ENCODE measurements around the gene IP6K2.

The IP6K2 gene

DNA sequence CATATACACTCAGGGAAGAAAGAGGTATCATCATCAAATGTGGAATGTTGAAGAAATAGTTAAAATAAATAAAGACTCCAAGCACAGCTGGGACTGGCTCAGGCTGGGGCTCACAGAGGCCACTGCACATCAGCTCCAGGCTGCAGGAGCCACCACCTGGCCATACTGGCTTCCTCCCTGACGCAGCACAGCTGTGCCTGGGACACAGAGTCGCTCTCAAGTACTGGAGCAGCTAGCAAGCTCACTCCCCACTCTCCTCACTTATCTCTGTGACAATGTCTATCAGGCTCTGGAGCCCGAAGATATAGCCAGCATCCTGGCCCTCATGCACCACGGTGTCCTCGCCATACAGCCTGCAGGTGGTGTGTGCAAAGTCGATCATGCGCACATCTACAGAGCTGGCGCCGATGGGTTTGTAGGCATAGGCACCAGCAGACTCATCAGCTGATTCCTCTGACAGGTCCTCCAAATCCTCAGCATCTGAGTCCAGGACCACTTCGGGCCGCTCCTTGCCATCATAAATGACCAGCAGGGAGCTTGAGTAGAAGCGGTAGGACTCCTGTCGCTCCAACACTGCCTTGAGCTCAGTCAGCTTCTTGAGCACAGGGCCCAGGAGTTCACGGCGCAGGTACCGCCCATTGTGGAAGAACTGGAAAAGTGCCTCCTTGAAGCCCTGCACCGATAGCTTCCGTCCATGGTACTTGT lies 28.8 kb downstream of the IP6K2 start:
- no peak for DNase-seq

GRCh38 chr3:48687220-48687678 lies 29.8 kb downstream of the IP6K2 start:
- DNase-seq, result no peak

DNA sequence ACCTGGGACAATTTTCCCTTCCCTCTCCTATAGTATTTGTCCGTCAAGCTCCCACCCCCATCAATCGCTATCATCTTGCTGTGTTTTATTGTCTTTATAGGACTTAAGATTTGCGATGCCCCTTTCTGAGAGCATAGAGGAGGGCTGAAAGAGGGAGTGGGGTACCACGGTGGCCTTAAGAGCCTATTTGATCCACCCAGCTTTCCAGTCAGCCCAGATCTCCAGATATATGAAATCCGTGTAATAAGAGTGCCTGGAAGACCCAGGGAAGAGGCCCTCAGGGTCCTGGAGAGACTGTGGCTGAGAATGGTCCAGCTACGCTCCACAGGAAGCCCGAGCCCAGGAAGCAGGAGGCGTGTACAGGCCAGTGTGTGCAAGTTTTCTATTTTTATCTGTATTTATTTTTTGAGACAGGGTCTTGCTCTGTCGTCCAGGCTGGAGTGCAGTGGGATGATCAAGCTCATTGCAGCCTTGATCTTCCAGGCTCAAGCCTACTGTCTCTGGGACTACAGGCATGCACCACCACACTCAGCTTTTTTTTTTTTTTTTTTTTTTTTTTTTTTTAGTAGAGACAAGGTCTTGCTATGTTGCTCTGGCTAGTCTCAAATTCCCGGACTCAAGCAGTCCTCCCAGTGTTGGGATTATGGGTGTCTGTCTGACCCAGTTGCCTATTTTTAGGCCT lies 30.3 kb downstream of the IP6K2 start:
- no peak for DNase-seq

GRCh38 chr3:48685603-48686511 lies 31.2 kb downstream of the IP6K2 start, which contains the start of gene NCKIPSD:
Gene NCKIPSD, minus strand, starts transcription at chr3:48685915. Its CDS starts 108 bp downstream, at chr3:48685807.
- peak; percentile 98 for DNase-seq

DNA sequence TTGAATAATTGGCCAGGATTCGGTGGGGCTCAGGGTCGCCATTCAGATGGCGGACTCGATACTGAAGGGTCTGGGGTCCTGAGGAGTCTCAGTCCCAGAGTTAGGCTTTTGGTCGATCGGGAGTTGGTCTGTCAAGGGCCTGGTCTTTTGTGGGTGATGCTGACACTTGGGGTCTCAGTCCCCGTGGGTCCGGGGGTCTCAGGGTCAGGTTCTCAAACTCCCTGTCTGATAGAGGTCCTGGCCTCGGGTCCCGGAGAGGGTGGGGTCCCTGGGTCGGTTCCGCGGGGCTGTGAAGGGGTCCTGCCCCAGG lies 31.8 kb downstream of the IP6K2 start:
- DNase-seq, result no peak

GRCh38 chr3:48684480-48685143 lies 32.4 kb downstream of the IP6K2 start:
- no peak for DNase-seq

DNA sequence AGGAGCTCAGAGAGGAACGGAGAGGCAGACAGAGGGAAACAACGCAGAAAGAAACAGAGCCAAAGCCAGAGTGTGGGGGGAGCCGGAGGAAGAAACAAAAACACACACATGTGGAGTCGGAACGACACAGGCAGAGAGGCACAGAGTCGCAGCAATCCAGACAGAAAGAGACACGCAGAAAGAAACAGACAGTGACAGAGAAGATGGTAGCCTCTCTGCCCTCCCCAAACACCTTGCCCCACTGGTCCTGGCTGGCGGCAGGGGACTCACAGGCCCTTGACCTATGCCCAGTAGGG lies 33.0 kb downstream of the IP6K2 start:
- DNase-seq, result no peak

- DNase-seq, result no peak
These were observed 34.2 kb downstream of the IP6K2 start for GRCh38 chr3:48682786-48683185.

GRCh38 chr3:48681974-48682610 lies 34.9 kb downstream of the IP6K2 start:
- DNase-seq, result no peak

DNA sequence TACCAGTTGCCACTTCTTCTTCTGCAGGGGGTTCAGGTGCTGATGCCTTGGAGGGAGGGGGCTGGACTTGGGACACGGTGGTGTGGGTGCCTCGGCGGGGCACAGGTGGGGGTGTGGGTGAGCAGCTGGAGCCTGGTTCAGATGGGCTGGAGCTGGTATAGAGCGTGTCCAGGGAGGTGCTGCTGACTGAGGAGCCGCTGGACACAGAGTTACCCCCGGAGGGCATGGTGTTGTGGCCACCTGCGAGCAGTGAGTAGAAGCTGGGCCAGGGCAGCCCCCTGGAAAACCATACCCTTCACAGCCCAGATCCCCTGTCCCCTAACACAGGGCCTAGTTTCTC lies 35.5 kb downstream of the IP6K2 start:
- DNase-seq, result no peak

DNA sequence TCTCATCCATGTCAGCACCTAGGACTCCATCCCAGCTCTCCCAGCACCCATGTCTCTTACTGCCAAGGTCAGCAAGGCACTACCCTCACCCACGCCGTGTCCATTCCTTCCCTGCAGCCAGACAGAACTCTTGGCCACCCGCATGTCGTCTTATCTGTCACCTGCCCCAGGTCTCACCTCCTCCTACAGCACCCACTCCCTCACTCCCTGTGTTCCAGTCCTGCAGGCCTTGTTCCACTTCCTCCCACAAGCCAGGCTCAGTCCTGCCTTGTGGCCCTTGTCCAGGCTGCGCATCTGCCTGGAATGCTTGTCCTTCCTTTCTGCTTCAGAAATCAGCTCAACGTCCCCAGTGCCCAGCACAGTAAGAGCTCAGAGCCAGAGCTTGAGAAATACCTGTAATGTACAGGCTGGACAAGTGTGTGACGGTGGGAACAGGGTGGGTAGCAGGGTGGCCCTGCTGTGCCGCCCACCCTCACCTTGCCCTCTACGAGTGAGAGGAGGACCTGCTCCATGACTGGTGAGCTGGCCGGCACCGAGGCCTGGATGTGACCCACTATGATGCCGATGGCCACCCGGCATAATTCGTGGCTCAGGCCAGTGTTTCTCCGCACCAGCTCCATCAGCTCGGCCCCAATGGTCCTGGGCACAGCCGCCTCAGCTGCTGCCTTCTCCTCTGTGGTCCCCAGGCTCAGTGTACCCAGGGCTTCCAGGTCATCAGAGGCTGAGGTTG lies 36.0 kb downstream of the IP6K2 start:
- no peak for DNase-seq

DNA sequence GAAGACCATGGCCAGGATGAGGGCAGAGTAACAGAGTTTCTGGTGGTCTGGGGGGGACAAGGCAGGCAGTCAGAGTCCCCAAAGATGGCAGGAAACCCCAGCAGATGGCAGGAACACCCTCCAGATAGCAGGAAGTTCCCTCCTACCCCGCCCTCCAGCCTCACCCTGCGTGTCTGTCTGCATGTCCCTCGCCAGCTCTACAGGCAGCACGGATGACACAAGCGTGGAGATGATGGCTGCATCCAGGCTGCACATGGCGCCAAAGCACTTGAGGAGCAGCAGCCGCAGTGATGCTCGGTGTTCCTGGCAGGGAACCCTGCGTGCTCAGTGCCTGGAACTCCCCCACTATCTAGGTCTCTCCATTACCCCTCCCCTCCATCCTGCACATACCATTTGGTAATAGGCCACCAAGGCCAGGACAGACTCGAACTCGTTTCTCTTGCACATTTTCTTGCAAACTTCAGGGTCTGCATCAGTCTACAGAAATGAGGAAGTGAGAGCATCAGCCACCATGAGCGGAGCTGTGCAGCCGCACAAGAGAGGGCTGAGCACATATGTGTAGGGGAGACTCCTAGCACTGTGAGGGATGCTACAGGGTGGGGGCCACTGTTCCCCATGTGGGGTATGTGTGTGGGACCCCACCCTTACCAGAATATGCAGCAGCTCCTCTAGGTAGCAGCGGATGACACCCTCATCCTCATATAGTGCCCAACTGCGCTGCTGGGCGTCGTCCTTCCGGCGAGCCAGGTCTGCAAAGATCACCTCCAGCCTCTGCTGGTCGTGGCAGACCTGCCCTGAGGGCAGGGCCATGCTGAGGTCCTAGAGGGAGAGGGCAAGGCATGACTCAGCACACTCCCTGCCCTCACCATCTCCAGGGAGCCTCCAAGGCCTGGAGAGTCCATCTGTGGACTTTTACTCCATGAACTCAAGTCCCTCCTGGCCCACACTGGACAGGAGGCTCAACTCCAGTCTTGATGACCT lies 37.3 kb downstream of the IP6K2 start:
- no peak for DNase-seq

DNA sequence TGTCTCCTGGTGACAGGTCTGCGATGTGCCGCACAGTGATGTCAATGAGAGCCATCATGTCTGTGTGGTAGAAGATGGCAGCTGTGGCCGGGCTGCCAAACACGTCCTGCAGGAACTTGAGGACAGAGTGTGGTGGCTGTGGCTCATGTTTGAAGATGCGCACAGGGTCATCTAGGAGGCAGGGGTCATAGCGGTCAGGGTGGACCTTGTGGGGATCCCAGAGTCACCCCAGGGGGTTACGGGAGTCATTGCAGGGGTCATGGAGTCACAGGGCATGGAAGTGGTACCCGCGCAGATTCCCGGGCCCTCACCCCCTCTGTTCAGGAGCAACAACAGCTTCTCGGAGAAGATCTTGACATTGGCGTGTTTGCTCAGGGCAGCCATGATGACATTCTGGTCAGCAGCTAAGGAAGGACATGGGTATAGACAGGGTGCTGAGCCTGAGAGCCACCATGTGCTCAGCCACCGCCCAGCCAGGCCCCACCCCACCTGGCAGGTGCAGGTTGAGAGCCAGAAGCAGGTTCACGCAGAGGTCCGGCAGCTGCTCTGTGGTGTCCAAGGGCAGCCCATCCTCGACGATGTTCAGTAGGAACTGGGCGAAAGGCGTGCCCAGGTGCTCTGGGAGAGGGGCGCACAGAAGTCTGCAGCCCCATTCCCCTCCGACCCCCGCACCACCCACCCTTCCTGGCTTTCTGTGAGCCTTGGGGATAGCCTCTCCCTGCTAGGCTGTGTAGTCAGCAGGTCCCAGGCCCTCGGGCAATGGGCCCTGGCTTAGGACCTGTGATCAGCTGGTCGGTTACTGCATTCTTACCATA lies 38.2 kb downstream of the IP6K2 start:
- DNase-seq, result no peak

- DNase-seq, result no peak
These were observed 39.0 kb downstream of the IP6K2 start for GRCh38 chr3:48678056-48678455.

DNA sequence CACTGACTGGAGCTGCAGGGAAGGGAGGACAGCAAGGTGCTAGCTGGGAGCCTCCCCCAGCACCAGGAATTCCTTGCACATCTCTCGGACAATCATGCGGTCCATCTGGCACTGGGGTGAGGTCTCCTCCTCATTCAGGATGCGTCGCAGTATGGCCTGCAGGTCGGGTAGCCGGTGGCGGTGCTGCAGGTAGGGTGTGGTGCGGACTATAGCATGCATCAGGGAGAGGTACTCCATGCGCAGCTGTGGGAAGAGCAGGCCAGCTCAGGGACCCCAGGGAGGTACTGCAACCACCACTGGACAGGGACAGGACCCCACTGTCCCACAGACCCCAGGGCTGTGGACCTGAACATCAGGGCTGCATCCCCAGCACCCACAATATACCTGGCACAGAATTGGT lies 42.5 kb downstream of the IP6K2 start:
- no peak for DNase-seq

- DNase-seq, result no peak
These were observed 44.5 kb downstream of the IP6K2 start for GRCh38 chr3:48672522-48672921.

DNA sequence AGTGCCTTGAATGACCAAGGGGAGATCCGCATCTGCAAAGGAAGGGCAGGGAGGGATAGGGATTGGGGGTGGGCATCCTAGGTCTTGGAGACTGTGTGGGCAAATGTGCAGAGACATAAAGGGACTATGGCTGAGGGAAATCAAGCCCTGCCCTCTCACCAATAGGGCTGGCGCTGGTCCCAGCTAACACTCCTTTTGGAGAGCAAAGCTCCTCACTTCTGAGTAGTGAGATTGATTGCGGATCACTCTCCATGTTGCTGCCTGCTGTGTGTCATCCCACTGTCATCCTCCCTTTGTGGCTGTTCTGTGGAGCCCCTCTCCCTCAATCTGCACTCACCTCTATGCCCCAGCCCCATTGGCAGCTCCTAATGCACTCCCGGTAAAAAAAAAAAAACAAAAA lies 52.1 kb downstream of the IP6K2 start:
- DNase-seq, result no peak

- no peak for DNase-seq
These were observed 52.7 kb downstream of the IP6K2 start for GRCh38 chr3:48664313-48664644.

DNA sequence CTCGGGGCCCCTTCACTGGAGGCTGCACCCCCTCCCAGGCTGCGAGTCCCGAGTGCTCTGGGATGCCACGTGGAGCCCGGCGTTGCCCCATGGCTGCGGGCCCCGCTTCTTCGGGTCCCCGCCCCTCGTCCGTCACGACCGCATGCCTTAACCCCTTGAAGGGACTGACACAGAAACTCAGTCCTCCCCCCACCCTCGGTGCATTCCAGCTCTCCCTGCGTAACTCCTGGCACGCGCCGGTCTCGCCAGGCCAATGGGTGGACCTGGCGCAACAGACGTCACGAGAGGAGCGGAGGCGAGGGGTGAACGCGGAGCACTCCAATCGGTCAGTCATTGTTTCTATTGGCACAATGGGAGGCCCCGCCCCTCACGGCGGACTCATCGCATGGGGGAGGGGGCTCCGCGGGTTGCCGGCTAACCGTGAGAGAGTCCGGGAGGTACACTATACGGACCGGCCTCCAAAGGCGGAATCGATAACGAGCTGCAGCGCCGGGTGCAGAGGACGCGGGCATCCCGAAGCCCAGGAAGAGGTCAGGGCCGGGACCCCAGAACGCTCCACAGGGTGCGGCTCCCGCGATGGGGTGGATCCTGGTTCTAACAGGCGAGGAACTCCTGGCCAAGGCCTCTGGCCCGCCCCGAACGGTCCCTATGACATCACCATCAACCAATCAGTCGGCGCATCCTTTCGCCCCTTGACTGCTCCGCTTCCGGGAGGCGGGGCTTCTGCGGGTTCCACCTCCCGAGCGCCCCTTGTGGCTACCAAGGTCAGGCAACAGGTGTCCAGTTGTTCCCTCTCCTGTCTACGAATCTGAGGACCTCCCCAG lies 53.3 kb downstream of the IP6K2 start:
- peak; percentile 91 for DNase-seq

Data from activated CD8-positive, alpha-beta memory T cell treated with anti-CD3 and anti-CD28 coated beads for 24 hours (primary cell).